ENCODE measurements around the gene RGS3. TPM values are rescaled to one million over a fixed set of nuclear protein-coding genes. Genes with fewer than 3 reads are reported as not detected.

RGS3 gene
- total and polyA plus RNA-seq, 10 of the 15 experiments (the other 5 are each of a cell fraction or from before 2014, with no cell fraction given) = 2.9 to 138 (median 28.8) TPM

DNA sequence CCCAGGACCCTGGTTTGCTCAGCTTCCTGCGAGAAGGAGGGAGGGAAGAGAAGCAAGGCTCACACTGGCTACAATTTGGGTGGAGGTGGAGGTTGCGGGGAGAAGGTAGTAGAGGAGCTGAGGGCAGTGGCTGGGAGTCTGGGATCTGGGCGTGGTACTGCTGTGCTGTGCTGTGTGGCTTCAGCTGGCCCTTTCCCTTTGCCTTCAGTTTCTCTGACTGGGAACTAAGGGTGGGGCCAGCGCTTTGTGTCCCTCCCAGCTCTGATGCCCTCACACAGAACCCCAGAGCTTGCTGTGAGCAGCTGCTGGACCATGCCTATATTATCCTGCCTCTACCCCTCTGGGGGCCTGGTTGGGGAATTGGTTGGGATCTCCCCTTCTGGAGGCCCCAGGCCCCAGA lies 60.9 kb downstream of the RGS3 start (continued):
- TF ChIP-seq, protein P1, sequence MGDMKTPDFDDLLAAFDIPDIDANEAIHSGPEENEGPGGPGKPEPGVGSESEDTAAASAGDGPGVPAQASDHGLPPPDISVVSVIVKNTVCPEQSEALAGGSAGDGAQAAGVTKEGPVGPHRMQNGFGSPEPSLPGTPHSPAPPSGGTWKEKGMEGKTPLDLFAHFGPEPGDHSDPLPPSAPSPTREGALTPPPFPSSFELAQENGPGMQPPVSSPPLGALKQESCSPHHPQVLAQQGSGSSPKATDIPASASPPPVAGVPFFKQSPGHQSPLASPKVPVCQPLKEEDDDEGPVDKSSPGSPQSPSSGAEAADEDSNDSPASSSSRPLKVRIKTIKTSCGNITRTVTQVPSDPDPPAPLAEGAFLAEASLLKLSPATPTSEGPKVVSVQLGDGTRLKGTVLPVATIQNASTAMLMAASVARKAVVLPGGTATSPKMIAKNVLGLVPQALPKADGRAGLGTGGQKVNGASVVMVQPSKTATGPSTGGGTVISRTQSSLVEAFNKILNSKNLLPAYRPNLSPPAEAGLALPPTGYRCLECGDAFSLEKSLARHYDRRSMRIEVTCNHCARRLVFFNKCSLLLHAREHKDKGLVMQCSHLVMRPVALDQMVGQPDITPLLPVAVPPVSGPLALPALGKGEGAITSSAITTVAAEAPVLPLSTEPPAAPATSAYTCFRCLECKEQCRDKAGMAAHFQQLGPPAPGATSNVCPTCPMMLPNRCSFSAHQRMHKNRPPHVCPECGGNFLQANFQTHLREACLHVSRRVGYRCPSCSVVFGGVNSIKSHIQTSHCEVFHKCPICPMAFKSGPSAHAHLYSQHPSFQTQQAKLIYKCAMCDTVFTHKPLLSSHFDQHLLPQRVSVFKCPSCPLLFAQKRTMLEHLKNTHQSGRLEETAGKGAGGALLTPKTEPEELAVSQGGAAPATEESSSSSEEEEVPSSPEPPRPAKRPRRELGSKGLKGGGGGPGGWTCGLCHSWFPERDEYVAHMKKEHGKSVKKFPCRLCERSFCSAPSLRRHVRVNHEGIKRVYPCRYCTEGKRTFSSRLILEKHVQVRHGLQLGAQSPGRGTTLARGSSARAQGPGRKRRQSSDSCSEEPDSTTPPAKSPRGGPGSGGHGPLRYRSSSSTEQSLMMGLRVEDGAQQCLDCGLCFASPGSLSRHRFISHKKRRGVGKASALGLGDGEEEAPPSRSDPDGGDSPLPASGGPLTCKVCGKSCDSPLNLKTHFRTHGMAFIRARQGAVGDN (IDR thresholded peaks at IDR 0.05) = no peak
- TF ChIP-seq MTA3 (IDR thresholded peaks at IDR 0.05; ENCODE audit: borderline replicate concordance, low read length) (no peak), SRF (IDR thresholded peaks at IDR 0.05; ENCODE audit: low read depth in 2 of 2, low read length in 2 of 2) (no peak)

DNA sequence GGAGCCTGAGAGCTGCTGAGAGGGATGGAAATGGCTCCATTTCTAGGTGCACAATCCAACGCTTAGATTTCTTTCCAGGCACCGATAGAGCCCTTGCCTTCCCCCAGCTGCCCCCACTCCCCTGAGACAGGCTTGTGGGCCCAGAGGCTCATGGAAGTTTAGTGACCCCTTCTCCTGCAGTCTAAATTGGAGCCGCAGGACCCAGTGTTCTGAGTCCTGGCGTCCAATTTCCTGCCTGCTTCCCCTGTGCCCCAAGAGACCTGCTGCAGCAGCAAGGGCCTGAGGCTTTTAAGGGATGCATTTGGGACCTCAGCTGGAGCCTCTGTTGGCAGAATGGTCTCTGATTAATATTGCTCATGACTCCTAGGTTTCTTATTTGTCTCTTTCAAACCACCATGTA lies 61.7 kb downstream of the RGS3 start:
- FAIRE-seq = no peak
- POLR2A ChIA-PET = interaction anchor here (0.8 to 14.0 kb wide), 6 partner anchors 9 to 55 kb away, joined by 3 to 233 read pairs (median 12); no protein-coding TSS in a partner anchor

More for the DNA sequence above, 61.7 kb downstream of the RGS3 start:
- 86% methylated on average over 4 of the region's 4 CpGs for WGBS (ENCODE audit: insufficient coverage, insufficient replicate concordance, low lambda C conversion rate, missing lambda C conversion rate)
- no peak overlapping the region for H2AFZ ChIP-seq (ENCODE audit: control insufficient read depth, low read depth, low read length)
- H4K20me1 ChIP-seq (ENCODE audit: control insufficient read depth, insufficient read depth) = peaks cover 17% of the 10 kb centered on the region
- H3K27ac ChIP-seq (ENCODE audit: control insufficient read depth, insufficient read depth) = no peak overlapping the region
- CTCF ChIA-PET = interaction anchor here (0.8 to 12.5 kb wide), 11 partner anchors 12 to 131 kb away, joined by 3 to 199 read pairs (median 18); partner anchors contain the start of gene ALAD
- H3K79me2 ChIP-seq (ENCODE audit: control insufficient read depth, insufficient read depth, low read length) = peaks cover 62% of the 10 kb centered on the region
- no peak for ATAC-seq
- peaks cover 32% of the 10 kb centered on the region for H3K4me1 ChIP-seq (ENCODE audit: control insufficient read depth, insufficient read depth, low read length)
- H3K27me3 ChIP-seq (replicated peaks in 1 of 2; ENCODE audit: control insufficient read depth in 2 of 2, insufficient read depth in 2 of 2, low read length in 1 of 2) = no peaks in the 10 kb centered on the region
- intact Hi-C loops (cut with micrococcal nuclease; ENCODE audit: unreplicated experiment) = no loop called here
- H3K4me3 ChIP-seq = no peak overlapping the region
- TF ChIP-seq FOS (IDR thresholded peaks at IDR 0.05; ENCODE audit: borderline replicate concordance, extremely low read depth, insufficient read length) (no peak), TCF12 (IDR thresholded peaks at IDR 0.05; ENCODE audit: low read depth, low read length) (no peak), JUND (IDR thresholded peaks at IDR 0.05; ENCODE audit: low read depth, low read length) (no peak), SRF (IDR thresholded peaks at IDR 0.05; ENCODE audit: low read depth in 2 of 2, low read length in 2 of 2) (no peak), EZH2 (IDR thresholded peaks at IDR 0.05; ENCODE audit: borderline replicate concordance, control insufficient read depth, low read depth, low read length) (no peak), ASH2L (IDR thresholded peaks at IDR 0.05; ENCODE audit: borderline replicate concordance, low read depth) (no peak), ELK1 (IDR thresholded peaks at IDR 0.05; ENCODE audit: low read depth, low read length) (no peak), CBX3 (IDR thresholded peaks at IDR 0.05; ENCODE audit: borderline replicate concordance, low read depth) (no peak), ZNF384 (IDR thresholded peaks at IDR 0.05; ENCODE audit: borderline replicate concordance, low read depth, low read length) (no peak), CHD4 (IDR thresholded peaks at IDR 0.05) (no peak), RFX5 (IDR thresholded peaks at IDR 0.05; ENCODE audit: low read depth, low read length) (no peak), TAF1 (IDR thresholded peaks at IDR 0.05; ENCODE audit: borderline replicate concordance, low read depth, low read length) (no peak)
- H3K9me3 ChIP-seq (replicated peaks; ENCODE audit: control insufficient read depth, insufficient read depth, low read length) = no peaks in the 10 kb centered on the region
- in situ Hi-C loops (cut with MboI) = no loop called here
- peaks cover 34 to 35% of the 10 kb centered on the region in 2 experiments for H3K36me3 ChIP-seq (ENCODE audit: control insufficient read depth in 2 of 2, insufficient read depth in 2 of 2, low read length in 1 of 2)
- RAD21 ChIA-PET (ENCODE audit: unreplicated experiment) = interaction anchor here (0.9 to 15.3 kb wide), 10 partner anchors 9 to 250 kb away, joined by 3 to 481 read pairs (median 7); partner anchors contain the start of gene CDC26
- H3K4me2 ChIP-seq (ENCODE audit: control insufficient read depth, insufficient read depth) = no peak overlapping the region; the same call in 1 of the 2 replicates
- BruUV-seq (replicated peaks) = no TSS peak
- H3K9ac ChIP-seq (ENCODE audit: control insufficient read depth, insufficient read depth, low read length) = no peak overlapping the region
- DNase-seq (ENCODE audit: low read depth, low spot score) = no peak
- SMC1A ChIA-PET (ENCODE audit: uncharacterized antibody, unreplicated experiment) = interaction anchor here (0.5 to 18.5 kb wide), 14 partner anchors 8 to 1355 kb away, joined by 3 to 323 read pairs (median 7); no protein-coding TSS in a partner anchor

All from GM12878 (cell line).